Esophagus muscularis mucosa (tissue), 3 donors: ENCODE measurements around the gene CDK14.

Experiments
- POLR2AphosphoS5 ChIP-seq, 2 donors: sonication (generic); formaldehyde crosslinking; IDR thresholded peaks; one replicate each; pipeline ENCODE4 v1.6.1; 2017; ENCODE audit warnings: antibody characterized with exemption in 2 of 2
- TF ChIP-seq, protein P1 (sequence below), 3 experiments: fragments of 200-600 bp in 2 of 3; fragments of 450-650 bp in 1 of 3; sonication (generic) in 2 of 3; IDR thresholded peaks; one replicate each; pipeline ENCODE4 v1.5.1; 2017 to 2019; ENCODE audit warnings: antibody characterized with exemption in 3 of 3, mild to moderate bottlenecking in 2 of 3, moderate library complexity in 1 of 3

GRCh38 chr7:91142743-91143142 is 546.6 kb downstream of the CDK14 start:
- TF ChIP-seq, protein P1, sequence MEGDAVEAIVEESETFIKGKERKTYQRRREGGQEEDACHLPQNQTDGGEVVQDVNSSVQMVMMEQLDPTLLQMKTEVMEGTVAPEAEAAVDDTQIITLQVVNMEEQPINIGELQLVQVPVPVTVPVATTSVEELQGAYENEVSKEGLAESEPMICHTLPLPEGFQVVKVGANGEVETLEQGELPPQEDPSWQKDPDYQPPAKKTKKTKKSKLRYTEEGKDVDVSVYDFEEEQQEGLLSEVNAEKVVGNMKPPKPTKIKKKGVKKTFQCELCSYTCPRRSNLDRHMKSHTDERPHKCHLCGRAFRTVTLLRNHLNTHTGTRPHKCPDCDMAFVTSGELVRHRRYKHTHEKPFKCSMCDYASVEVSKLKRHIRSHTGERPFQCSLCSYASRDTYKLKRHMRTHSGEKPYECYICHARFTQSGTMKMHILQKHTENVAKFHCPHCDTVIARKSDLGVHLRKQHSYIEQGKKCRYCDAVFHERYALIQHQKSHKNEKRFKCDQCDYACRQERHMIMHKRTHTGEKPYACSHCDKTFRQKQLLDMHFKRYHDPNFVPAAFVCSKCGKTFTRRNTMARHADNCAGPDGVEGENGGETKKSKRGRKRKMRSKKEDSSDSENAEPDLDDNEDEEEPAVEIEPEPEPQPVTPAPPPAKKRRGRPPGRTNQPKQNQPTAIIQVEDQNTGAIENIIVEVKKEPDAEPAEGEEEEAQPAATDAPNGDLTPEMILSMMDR (IDR thresholded peaks at IDR 0.05) = no peak
- TF ChIP-seq POLR2AphosphoS5 (IDR thresholded peaks at IDR 0.05) = no peak
